A673 (cell line): ENCODE data around the gene CEP89. TPM values are rescaled to one million over a fixed set of nuclear protein-coding genes. Genes with fewer than 3 reads are reported as not detected.
"Not testable (repeated sequence)": the region's sequence is repeated elsewhere in the genome, so short reads cannot be mapped to it uniquely, and the experiment has no call there.

Source experiments
- BruUV-seq: library from RNA; stranded (reverse); fragments of 400-500 nt; replicated peaks from 2 replicates; lab custom pipeline; 2021; lab: Mats Ljungman, UMichigan
- CTCF ChIA-PET: fragments of 300-600 bp; sonication (Branson Sonifier 250); formaldehyde crosslinking; loops from one replicate; lab custom pipeline; 2022; ENCODE audit warnings: antibody characterized with exemption; lab: Charles Lee
- POLR2A ChIA-PET: fragments of 300-600 bp; sonication (Branson Sonifier 250); formaldehyde crosslinking; loops from one replicate; lab custom pipeline; 2022; ENCODE audit warnings: antibody characterized with exemption; ENCODE audit not compliant: low non-redundant PET; lab: Charles Lee
- DNase-seq: peaks from one replicate; pipeline ENCODE4 v3.0.0-alpha.2; 2015; ENCODE audit warnings: low spot score
- H3K27ac ChIP-seq: fragments of 200-600 bp; sonication (generic); 2 replicates; pipeline ENCODE4 v1.5.1; 2016; ENCODE audit warnings: mixed run types, low read depth, mild to moderate bottlenecking, mixed read lengths, antibody characterized with exemption, low read length; ENCODE audit not compliant: poor library complexity, severe bottlenecking
- H3K27me3 ChIP-seq: fragments of 200-600 bp; sonication (generic); replicated peaks from 2 replicates; pipeline ENCODE4 v1.6.1; 2017; ENCODE audit warnings: mixed run types, low read depth, mild to moderate bottlenecking, mixed read lengths, antibody characterized with exemption, low read length; ENCODE audit not compliant: insufficient read depth, poor library complexity
- H3K36me3 ChIP-seq: fragments of 200-600 bp; sonication (generic); 2 replicates; pipeline ENCODE4 v1.6.1; 2016; ENCODE audit warnings: mixed run types, mild to moderate bottlenecking, mixed read lengths, antibody characterized with exemption, low read length; ENCODE audit not compliant: insufficient read depth, poor library complexity, severe bottlenecking
- H3K4me1 ChIP-seq: fragments of 200-600 bp; sonication (generic); 2 replicates; pipeline ENCODE4 v1.6.1; 2017; ENCODE audit warnings: mixed run types, mild to moderate bottlenecking, mixed read lengths, antibody characterized with exemption, low read length; ENCODE audit not compliant: insufficient read depth, poor library complexity, severe bottlenecking
- H3K4me3 ChIP-seq: fragments of 200-600 bp; sonication (generic); 2 replicates; pipeline ENCODE4 v1.5.1; 2016; ENCODE audit warnings: low read depth, mixed run types, mild to moderate bottlenecking, mixed read lengths, low read length; ENCODE audit not compliant: poor library complexity, severe bottlenecking
- H3K9me3 ChIP-seq: fragments of 200-600 bp; sonication (generic); 2 replicates; pipeline ENCODE4 v1.6.1; 2016; ENCODE audit warnings: mixed run types, low read depth, mild to moderate bottlenecking, mixed read lengths, antibody characterized with exemption, low read length; ENCODE audit not compliant: poor library complexity, severe bottlenecking
- EZH2 ChIP-seq: fragments of 200-600 bp; sonication (generic); IDR thresholded peaks from 2 replicates; pipeline ENCODE4 v1.6.1; 2017; ENCODE audit warnings: borderline replicate concordance, low read depth, mild to moderate bottlenecking, mixed read lengths, antibody characterized with exemption, low read length; ENCODE audit not compliant: poor library complexity, severe bottlenecking
- intact Hi-C: fragments of 100-400 bp; cut with micrococcal nuclease; formaldehyde crosslinking; loops from one replicate; pipeline ENCODE4 v1.10.0; 2022; ENCODE audit not compliant: unreplicated experiment
- total RNA-seq: library from RNA; stranded (reverse); gene quantifications from 2 replicates; pipeline ENCODE4 v1.2.3, GENCODE V29; 2021
- TF ChIP-seq, protein P1 (sequence below): fragments of 300-800, 200-600 bp; sonication (generic); conservative IDR thresholded peaks from 2 replicates; pipeline ENCODE4 v1.5.1; 2017; ENCODE audit warnings: low read depth, mild to moderate bottlenecking, antibody characterized with exemption, low read length, moderate library complexity, mixed read lengths

CEP89 gene
- total RNA-seq, 1 experiment from 2014 or later, result 47.2 TPM

DNA sequence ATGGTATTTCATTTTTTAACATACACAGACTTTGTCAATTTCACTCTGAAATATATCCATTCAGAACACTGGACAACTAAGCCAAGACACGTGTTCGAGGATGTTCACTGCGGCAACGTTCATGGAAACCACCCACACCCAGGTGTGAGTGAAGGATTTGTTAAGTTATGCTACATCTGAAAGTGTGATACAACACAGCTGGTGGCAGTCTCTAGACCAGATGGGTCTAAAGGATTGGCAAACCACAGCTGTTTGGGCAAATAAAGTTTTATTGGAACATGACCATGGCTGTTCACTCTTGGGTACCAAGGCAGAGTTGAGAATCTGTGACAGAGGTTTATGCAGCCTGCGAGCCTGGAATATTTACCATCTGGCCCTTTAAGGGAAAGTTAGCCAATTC, 114.2 kb downstream of the CEP89 start:
- intact Hi-C loops, result no loop called here
- CTCF ChIA-PET, result interaction anchor here (0.5 kb wide), 1 partner anchor 289 kb away, joined by 6 read pairs; no protein-coding TSS in a partner anchor
- Histone ChIP-seq H3K4me3 (no peak overlapping the region), H3K36me3 (no peaks in the 10 kb centered on the region), H3K27me3 (no peaks in the 10 kb centered on the region), H3K9me3 (no peaks in the 10 kb centered on the region), H3K27ac (no peak overlapping the region), H3K4me1 (peaks cover 6% of the 10 kb centered on the region)
- POLR2A ChIA-PET, result no interaction called here
- DNase-seq, result no peak
- no TSS peak for BruUV-seq
- no peak for TF ChIP-seq EZH2
- TF ChIP-seq, protein P1, sequence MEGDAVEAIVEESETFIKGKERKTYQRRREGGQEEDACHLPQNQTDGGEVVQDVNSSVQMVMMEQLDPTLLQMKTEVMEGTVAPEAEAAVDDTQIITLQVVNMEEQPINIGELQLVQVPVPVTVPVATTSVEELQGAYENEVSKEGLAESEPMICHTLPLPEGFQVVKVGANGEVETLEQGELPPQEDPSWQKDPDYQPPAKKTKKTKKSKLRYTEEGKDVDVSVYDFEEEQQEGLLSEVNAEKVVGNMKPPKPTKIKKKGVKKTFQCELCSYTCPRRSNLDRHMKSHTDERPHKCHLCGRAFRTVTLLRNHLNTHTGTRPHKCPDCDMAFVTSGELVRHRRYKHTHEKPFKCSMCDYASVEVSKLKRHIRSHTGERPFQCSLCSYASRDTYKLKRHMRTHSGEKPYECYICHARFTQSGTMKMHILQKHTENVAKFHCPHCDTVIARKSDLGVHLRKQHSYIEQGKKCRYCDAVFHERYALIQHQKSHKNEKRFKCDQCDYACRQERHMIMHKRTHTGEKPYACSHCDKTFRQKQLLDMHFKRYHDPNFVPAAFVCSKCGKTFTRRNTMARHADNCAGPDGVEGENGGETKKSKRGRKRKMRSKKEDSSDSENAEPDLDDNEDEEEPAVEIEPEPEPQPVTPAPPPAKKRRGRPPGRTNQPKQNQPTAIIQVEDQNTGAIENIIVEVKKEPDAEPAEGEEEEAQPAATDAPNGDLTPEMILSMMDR, result no peak

DNA sequence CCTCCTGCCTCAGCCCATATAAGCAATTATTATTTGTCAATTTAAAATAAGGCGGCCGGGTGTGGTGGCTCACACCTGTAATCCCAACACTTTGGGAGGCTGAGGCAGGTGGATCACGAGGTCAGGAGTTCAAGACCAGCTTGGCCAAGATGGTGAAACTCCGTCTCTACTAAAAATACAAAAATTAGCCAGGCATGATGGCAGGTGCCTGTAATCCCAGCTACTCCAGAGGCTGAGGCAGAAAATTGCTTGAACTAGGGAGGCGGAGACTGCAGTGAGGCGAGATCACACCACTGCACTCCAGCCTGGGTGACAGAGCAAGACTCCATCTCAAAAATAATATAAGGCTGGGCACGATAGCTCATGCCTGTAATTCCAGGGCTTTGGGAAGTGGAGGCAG, 114.9 kb downstream of the CEP89 start:
- H3K4me1 ChIP-seq, H3K36me3 ChIP-seq, H3K27ac ChIP-seq, intact Hi-C loops, DNase-seq, POLR2A ChIA-PET, BruUV-seq, H3K27me3 ChIP-seq, CTCF ChIA-PET, H3K9me3 ChIP-seq, H3K4me3 ChIP-seq: not testable (repeated sequence)

GRCh38 chr19:32852216-32852615, 119.5 kb downstream of the CEP89 start:
- BruUV-seq, result no TSS peak

GRCh38 chr19:32848035-32848434, 123.7 kb downstream of the CEP89 start:
- H3K9me3 ChIP-seq, DNase-seq, CTCF ChIA-PET: not testable (repeated sequence)

More at GRCh38 chr19:32852216-32852615, 119.5 kb downstream of the CEP89 start:
- POLR2A ChIA-PET, result interaction anchor here (0.6 kb wide), 1 partner anchor 31 kb away, joined by 8 read pairs; no protein-coding TSS in a partner anchor
- no peaks in the 10 kb centered on the region for H3K27me3 ChIP-seq
- H3K27ac ChIP-seq, result no peak overlapping the region
- H3K4me1 ChIP-seq, result peaks cover 6% of the 10 kb centered on the region
- no peaks in the 10 kb centered on the region for H3K9me3 ChIP-seq
- intact Hi-C loops, result no loop called here
- CTCF ChIA-PET, result no interaction called here
- H3K36me3 ChIP-seq, result no peaks in the 10 kb centered on the region
- H3K4me3 ChIP-seq, result no peak overlapping the region
- DNase-seq, result no peak
- TF ChIP-seq EZH2, result no peak
- TF ChIP-seq, protein P1, result no peak

More at GRCh38 chr19:32848035-32848434, 123.7 kb downstream of the CEP89 start:
- H3K4me1 ChIP-seq, H3K36me3 ChIP-seq, H3K4me3 ChIP-seq, POLR2A ChIA-PET, H3K27ac ChIP-seq, BruUV-seq, H3K27me3 ChIP-seq, intact Hi-C loops: not testable (repeated sequence)
